HG02588 (cell line): ENCODE data around the gene SLC8A1.

Experiments used
- ATAC-seq: cut with Tn5 transposase; IDR thresholded peaks from one replicate; pipeline ENCODE4 v1.9.1; 2021; ENCODE audit warnings: mild to moderate bottlenecking, moderate library complexity; ENCODE audit not compliant: unreplicated experiment

The SLC8A1 gene

GRCh38 chr2:40166006-40166405 lies 285.9 kb downstream of the SLC8A1 start:
- no peak for ATAC-seq

- ATAC-seq, result no peak
These were observed 286.4 kb downstream of the SLC8A1 start for GRCh38 chr2:40165509-40165844.

- ATAC-seq, result no peak
These were observed 287.0 kb downstream of the SLC8A1 start for GRCh38 chr2:40164736-40165508.

- no peak for ATAC-seq
These were observed 289.9 kb downstream of the SLC8A1 start for GRCh38 chr2:40161986-40162385.

GRCh38 chr2:40160751-40161218 lies 291.1 kb downstream of the SLC8A1 start:
- peak; percentile 54 for ATAC-seq

GRCh38 chr2:40159333-40159732 lies 292.6 kb downstream of the SLC8A1 start:
- no peak for ATAC-seq

GRCh38 chr2:40158781-40159180 lies 293.1 kb downstream of the SLC8A1 start:
- no peak for ATAC-seq

- ATAC-seq, result no peak
These were observed 296.2 kb downstream of the SLC8A1 start for GRCh38 chr2:40155728-40156127.

- no peak for ATAC-seq
These were observed 301.6 kb downstream of the SLC8A1 start for GRCh38 chr2:40150266-40150665.

- no peak for ATAC-seq
These were observed 303.6 kb downstream of the SLC8A1 start for GRCh38 chr2:40148334-40148733.

GRCh38 chr2:40147360-40147759 lies 304.5 kb downstream of the SLC8A1 start:
- no peak for ATAC-seq

- ATAC-seq, result no peak
These were observed 307.9 kb downstream of the SLC8A1 start for GRCh38 chr2:40144022-40144421.

GRCh38 chr2:40138314-40138713 lies 313.6 kb downstream of the SLC8A1 start:
- ATAC-seq, result no peak

GRCh38 chr2:40131081-40131704 lies 320.7 kb downstream of the SLC8A1 start:
- ATAC-seq, result no peak

- ATAC-seq, result no peak
These were observed 321.5 kb downstream of the SLC8A1 start for GRCh38 chr2:40130251-40130994.

- ATAC-seq, result no peak
These were observed 322.2 kb downstream of the SLC8A1 start for GRCh38 chr2:40129725-40130124.

- ATAC-seq, result no peak
These were observed 323.1 kb downstream of the SLC8A1 start for GRCh38 chr2:40128796-40129195.

GRCh38 chr2:40127890-40128557 lies 323.9 kb downstream of the SLC8A1 start:
- no peak for ATAC-seq

- no peak for ATAC-seq
These were observed 324.7 kb downstream of the SLC8A1 start for GRCh38 chr2:40127146-40127545.

- ATAC-seq, result no peak
These were observed 325.9 kb downstream of the SLC8A1 start for GRCh38 chr2:40126006-40126405.

GRCh38 chr2:40123746-40124145 lies 328.1 kb downstream of the SLC8A1 start:
- ATAC-seq, result no peak
